A549 (cell line): ENCODE data around the gene SMC1A. TPM values are rescaled to one million over a fixed set of nuclear protein-coding genes. Genes with fewer than 3 reads are reported as not detected.
"Not testable (repeated sequence)": the region's sequence is repeated elsewhere in the genome, so short reads cannot be mapped to it uniquely, and the experiment has no call there.

Experiments used
- ATAC-seq, 2 experiments: fragments of 200-7000 bp in 1 of 2; fragments of >200 bp in 1 of 2; cut with Nextera tagmentation in 1 of 2; cut with Tn5 transposase in 1 of 2; 3 replicates each; pipeline versions ENCODE4 v1.8.0 to v1.9.1; 2018 to 2020; ENCODE audit warnings: mild to moderate bottlenecking in 1 of 2, moderate library complexity in 1 of 2
- CTCF ChIA-PET: fragments of 300-600 bp; sonication (Branson Sonifier 250); formaldehyde crosslinking; extraction: SDS; loops from one replicate; lab custom pipeline; 2021; ENCODE audit warnings: antibody characterized with exemption, inconsistent platforms; lab: Yijun Ruan, JAX
- POLR2A ChIA-PET: fragments of 350-600 bp; formaldehyde crosslinking; extraction: SDS; loops from one replicate; lab custom pipeline; 2021; ENCODE audit warnings: antibody characterized with exemption, inconsistent platforms; lab: Yijun Ruan, JAX
- DNase-seq, 2 experiments: peaks; one replicate each; pipeline versions ENCODE4 v3.0.0 to v3.0.0-alpha.2; 2011 to 2016; ENCODE audit warnings: low read depth in 1 of 2, low spot score in 1 of 2
- FAIRE-seq: peaks from 2 replicates; lab custom pipeline; 2011; peaks lifted over from hg19 to GRCh38; lab: Jason Lieb, UNC
- H3K27ac ChIP-seq, 2 experiments: fragments of >200 bp; sonication (Bioruptor Twin); formaldehyde crosslinking; 3 replicates each; pipeline ENCODE4 v1.5.1; 2016 to 2017
- H3K4me1 ChIP-seq: fragments of >200 bp; sonication (Bioruptor Twin); formaldehyde crosslinking; 3 replicates; pipeline ENCODE4 v1.6.1; 2016
- H3K4me2 ChIP-seq: fragments of >200 bp; sonication (Bioruptor Twin); formaldehyde crosslinking; 3 replicates; pipeline ENCODE4 v1.6.1; 2016
- H3K4me3 ChIP-seq: fragments of >200 bp; sonication (Bioruptor Twin); formaldehyde crosslinking; 3 replicates; pipeline ENCODE4 v1.5.1; 2016
- H3K9me3 ChIP-seq: fragments of >200 bp; sonication (Bioruptor Twin); formaldehyde crosslinking; 3 replicates; pipeline ENCODE4 v1.6.1; 2016
- BCL3 ChIP-seq: fragments of >200 bp; sonication (Bioruptor Twin); formaldehyde crosslinking; IDR thresholded peaks from 3 replicates; pipeline ENCODE4 v1.6.1; 2016
- BHLHE40 ChIP-seq: IDR thresholded peaks from 2 replicates; pipeline ENCODE4 v1.6.1; 2012; ENCODE audit warnings: low read depth, low read length, inconsistent platforms
- CBX2 ChIP-seq: fragments of 200-600 bp; sonication (generic); IDR thresholded peaks from 2 replicates; pipeline ENCODE4 v1.6.1; 2016; ENCODE audit warnings: low read depth, mild to moderate bottlenecking, borderline replicate concordance
- CHD4 ChIP-seq: fragments of 200-600 bp; sonication (generic); IDR thresholded peaks from 2 replicates; pipeline ENCODE4 v1.6.1; 2016; ENCODE audit warnings: antibody characterized with exemption, mild to moderate bottlenecking, borderline replicate concordance
- CTCF ChIP-seq: fragments of >200 bp; sonication (Bioruptor Twin); formaldehyde crosslinking; IDR thresholded peaks from 3 replicates; pipeline ENCODE4 v1.5.1; 2016
- EHMT2 ChIP-seq: fragments of 200-600 bp; sonication (generic); IDR thresholded peaks from 2 replicates; pipeline ENCODE4 v1.6.1; 2016; ENCODE audit warnings: antibody characterized with exemption, low read depth, mild to moderate bottlenecking, moderate library complexity
- FOSB ChIP-seq: fragments of 250-450 bp; sonication (Bioruptor Pico); IDR thresholded peaks from 2 replicates; pipeline ENCODE4 v1.5.0; 2020; ENCODE audit warnings: mild to moderate bottlenecking, moderate library complexity
- HOXA7 ChIP-seq: fragments of 250-450 bp; sonication (Bioruptor Pico); IDR thresholded peaks from 2 replicates; pipeline ENCODE4 v1.5.0; 2020; ENCODE audit warnings: mild to moderate bottlenecking, moderate library complexity
- HOXB5 ChIP-seq: fragments of 250-450 bp; sonication (Bioruptor Pico); IDR thresholded peaks from 2 replicates; pipeline ENCODE4 v1.5.0; 2020; ENCODE audit warnings: mild to moderate bottlenecking, moderate library complexity
- JUN ChIP-seq, 2 experiments: fragments of >200 bp; sonication (Bioruptor Twin); formaldehyde crosslinking; IDR thresholded peaks; 2 replicates in 1 of 2; 3 replicates in 1 of 2; pipeline ENCODE4 v1.6.1; 2016 to 2017
- JUNB ChIP-seq: fragments of >200 bp; sonication (Bioruptor Twin); formaldehyde crosslinking; IDR thresholded peaks from 2 replicates; pipeline ENCODE4 v1.6.1; 2016
- NPAS2 ChIP-seq: fragments of 250-450 bp; sonication (Bioruptor Pico); IDR thresholded peaks from 2 replicates; pipeline ENCODE4 v1.8.0; 2022; ENCODE audit warnings: mild to moderate bottlenecking, moderate library complexity, borderline replicate concordance
- PHF8 ChIP-seq: fragments of 200-600 bp; sonication (generic); IDR thresholded peaks from 2 replicates; pipeline ENCODE4 v1.6.1; 2016; ENCODE audit warnings: low read depth, mild to moderate bottlenecking, antibody characterized with exemption, moderate library complexity, borderline replicate concordance
- RAD21 ChIP-seq, 2 experiments: fragments of >200 bp in 1 of 2; sonication (Bioruptor Twin) in 1 of 2; formaldehyde crosslinking in 1 of 2; IDR thresholded peaks in 1 of 2; conservative IDR thresholded peaks in 1 of 2; 2 replicates in 1 of 2; 3 replicates in 1 of 2; pipeline ENCODE4 v1.6.1; 2012 to 2018; ENCODE audit warnings: inconsistent platforms in 1 of 2
- RCOR1 ChIP-seq: fragments of 150-350 bp; IDR thresholded peaks from 2 replicates; pipeline ENCODE4 v1.6.1; 2014; ENCODE audit warnings: antibody characterized with exemption, low read length, low read depth
- SREBF2 ChIP-seq: fragments of 450-650 bp; IDR thresholded peaks from 2 replicates; pipeline ENCODE4 v1.6.1; 2014; ENCODE audit warnings: mild to moderate bottlenecking, moderate library complexity
- WGBS: methylation state at CpG from one replicate; pipeline ENCODE4 v1.1.6; 2017; ENCODE audit errors: missing lambda C conversion rate; 5-methylcytosine and 5-hydroxymethylcytosine counted together
- polyA plus RNA-seq, 4 experiments: library from polyadenylated mRNA; depleted of rRNA in 3 of 4; stranded (reverse); fragments of >200 nt; fragmentation: RNase III in 1 of 4; extraction: RNeasy Plus Mini Kit Qiagen cat#74134 plus additional on column Dnase treatment in 1 of 4; gene quantifications; 2 replicates in 3 of 4; 3 replicates in 1 of 4; pipeline ENCODE4 v1.2.3, GENCODE V29; 2011 to 2017

The SMC1A gene
- polyA plus RNA-seq, 2 of the 4 experiments (the other 2 are of a cell fraction), result 76.7 to 100 TPM

- TF ChIP-seq SREBF2 (no peak), HOXA7 (CRISPR knock-in tag) (0 out of 2 replicates have a peak, but pooled peaks have one; percentile 41), RAD21 (conservative IDR thresholded peaks at IDR 0.05 in 1 of 2, IDR thresholded peaks at IDR 0.05 in 1 of 2) (no peak), JUNB (no peak), NPAS2 (CRISPR knock-in tag) (no peak), BCL3 (peak; percentile 64; the same call in 1 of the 3 replicates), BHLHE40 (no peak), JUN (IDR thresholded peaks at IDR 0.05) (peak; percentile 30 to 82; a peak in 2 of 5 replicates), PHF8 (peak; percentile 78), RCOR1 (no peak), HOXB5 (CRISPR knock-in tag) (no peak), CHD4 (no peak), EHMT2 (no peak)
Measured at GRCh38 chrX:53422086-53422860, at the start of gene SMC1A (continued).

GRCh38 chrX:53471346-53471745 is 48.9 kb upstream of the SMC1A start:
- Histone ChIP-seq H3K27ac (no peak overlapping the region), H3K4me2 (no peak overlapping the region), H3K9me3 (no peaks in the 10 kb centered on the region), H3K4me1 (no peaks in the 10 kb centered on the region), H3K4me3 (no peak overlapping the region)
- CTCF ChIA-PET, result interaction anchor here (0.6 to 3.2 kb wide), 4 partner anchors 10 to 1131 kb away, joined by 3 to 18 read pairs (median 3); no protein-coding TSS in a partner anchor
- no peak for DNase-seq
- POLR2A ChIA-PET, result no interaction called here
- WGBS, result 63% methylated on average over 3 of the region's 3 CpGs
- no peak for FAIRE-seq
- ATAC-seq, result no peak
- TF ChIP-seq CBX2 (no peak), RAD21 (conservative IDR thresholded peaks at IDR 0.05 in 1 of 2, IDR thresholded peaks at IDR 0.05 in 1 of 2) (no peak), SREBF2 (no peak), FOSB (CRISPR knock-in tag) (no peak)

GRCh38 chrX:53468659-53469058 is 46.2 kb upstream of the SMC1A start:
- WGBS, result 58% methylated on average over 3 of the region's 3 CpGs
- FAIRE-seq, H3K4me1 ChIP-seq, H3K27ac ChIP-seq, DNase-seq, POLR2A ChIA-PET, H3K9me3 ChIP-seq, H3K4me2 ChIP-seq, H3K4me3 ChIP-seq, ATAC-seq: not testable (repeated sequence)
- CTCF ChIA-PET, result interaction anchor here (1.0 kb wide), 1 partner anchor 14 kb away, joined by 3 read pairs; no protein-coding TSS in a partner anchor

GRCh38 chrX:53458082-53458481 is 35.6 kb upstream of the SMC1A start:
- POLR2A ChIA-PET, result no interaction called here
- WGBS, result 30% methylated on average over 5 of the region's 5 CpGs
- Histone ChIP-seq H3K4me3 (no peak overlapping the region), H3K4me1 (peaks cover 25% of the 10 kb centered on the region), H3K4me2 (peak overlapping the region; percentile 33), H3K9me3 (no peaks in the 10 kb centered on the region), H3K27ac (no peak overlapping the region)
- CTCF ChIA-PET, result interaction anchor here (1.1 to 12.8 kb wide), 7 partner anchors 10 to 389 kb away, joined by 3 to 142 read pairs (median 3); no protein-coding TSS in a partner anchor
- ATAC-seq (peak; percentile 55 to 59; a peak in 3 of 6 replicates), FAIRE-seq (peak; percentile 81), DNase-seq (peak in 1 of 2 experiments; percentile 29)
- peak; percentile 43 for TF ChIP-seq CTCF
- TF ChIP-seq BHLHE40, result no peak
- peak; percentile 36 to 47; a peak in 4 of 5 replicates for TF ChIP-seq RAD21 (conservative IDR thresholded peaks at IDR 0.05 in 1 of 2, IDR thresholded peaks at IDR 0.05 in 1 of 2)
